ENCODE data around the gene TEN1.
"Not testable (repeated sequence)": the region's sequence is repeated elsewhere in the genome, so short reads cannot be mapped to it uniquely, and the experiment has no call there.

TEN1 gene

DNA sequence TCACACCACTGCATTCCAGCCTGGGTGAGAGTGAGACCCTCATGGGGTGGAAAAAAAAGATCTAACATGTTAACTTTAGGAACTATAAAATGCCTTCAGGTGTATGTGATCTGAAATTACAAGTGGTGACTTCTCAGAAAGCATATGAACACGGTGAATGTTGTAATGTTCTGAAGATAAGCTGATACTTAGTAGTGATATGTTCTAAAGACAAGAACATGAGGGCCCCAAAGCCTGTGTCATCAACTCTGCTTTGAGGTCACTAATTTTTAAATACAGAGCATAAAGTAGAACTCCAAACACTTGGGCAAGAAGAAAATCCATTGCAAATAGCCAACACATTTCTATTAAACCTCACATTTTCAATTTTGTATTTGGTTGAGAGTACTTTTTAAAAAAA lies 35.5 kb upstream of the TEN1 start:
- no peak for DNase-seq (ENCODE audit: low read depth, low spot score)
- TF ChIP-seq POLR2AphosphoS5 (IDR thresholded peaks at IDR 0.05; ENCODE audit: borderline replicate concordance, low read depth, low read length) = no peak
- no peak for TF ChIP-seq EZH2 (IDR thresholded peaks at IDR 0.05)
- TF ChIP-seq FOXP2 (optimal IDR thresholded peaks at IDR 0.05; ENCODE audit: control extremely low read depth, extremely low read length, insufficient read depth) = no peak
- Histone ChIP-seq H3K36me3 (ENCODE audit: insufficient read depth, low read length) (peaks cover 21% of the 10 kb centered on the region), H3K27ac (no peak overlapping the region), H3K9me3 (ENCODE audit: low read depth, low read length) (no peaks in the 10 kb centered on the region), H3K4me3 (no peak overlapping the region), H3K9ac (ENCODE audit: insufficient read length) (no peak overlapping the region)

DNA sequence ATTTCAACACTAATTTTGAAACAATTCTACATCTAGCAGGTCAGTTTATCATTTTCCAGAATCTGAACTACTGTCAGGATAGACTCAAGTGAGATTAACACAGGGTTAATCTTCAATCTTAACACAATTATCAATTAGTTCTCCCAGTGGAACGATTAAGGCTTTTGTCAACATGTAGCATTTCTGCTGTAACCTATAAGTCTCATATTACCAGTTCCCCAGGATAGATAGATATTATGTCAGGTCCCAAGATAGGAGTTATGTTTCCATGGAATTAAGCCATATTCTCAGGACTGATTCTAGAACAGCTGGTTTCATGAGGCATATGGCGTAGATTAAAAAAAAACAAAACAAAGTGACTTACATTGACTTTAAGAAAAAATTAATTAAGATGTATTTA lies 33.8 kb upstream of the TEN1 start:
- Histone ChIP-seq H3K27ac (no peak overlapping the region), H3K9ac (ENCODE audit: insufficient read length) (no peak overlapping the region), H3K9me3 (ENCODE audit: low read depth, low read length) (no peaks in the 10 kb centered on the region), H3K36me3 (ENCODE audit: insufficient read depth, low read length) (peaks cover 33% of the 10 kb centered on the region), H3K4me3 (no peak overlapping the region)
- no peak for DNase-seq (ENCODE audit: low read depth, low spot score)
- TF ChIP-seq FOXP2 (optimal IDR thresholded peaks at IDR 0.05; ENCODE audit: control extremely low read depth, extremely low read length, insufficient read depth) = no peak
- TF ChIP-seq POLR2AphosphoS5 (IDR thresholded peaks at IDR 0.05; ENCODE audit: borderline replicate concordance, low read depth, low read length) = no peak
- TF ChIP-seq EZH2 (IDR thresholded peaks at IDR 0.05) = no peak

GRCh38 chr17:75950421-75950820 lies 28.6 kb upstream of the TEN1 start:
- no peak for TF ChIP-seq FOXP2 (optimal IDR thresholded peaks at IDR 0.05; ENCODE audit: control extremely low read depth, extremely low read length, insufficient read depth)
- TF ChIP-seq EZH2 (IDR thresholded peaks at IDR 0.05) = no peak
- TF ChIP-seq POLR2AphosphoS5 (IDR thresholded peaks at IDR 0.05; ENCODE audit: borderline replicate concordance, low read depth, low read length) = no peak
- no peak overlapping the region for H3K9ac ChIP-seq (ENCODE audit: insufficient read length)
- no peak for DNase-seq (ENCODE audit: low read depth, low spot score)
- no peaks in the 10 kb centered on the region for H3K9me3 ChIP-seq (ENCODE audit: low read depth, low read length)
- H3K27ac ChIP-seq = no peak overlapping the region
- no peak overlapping the region for H3K4me3 ChIP-seq
- H3K36me3 ChIP-seq (ENCODE audit: insufficient read depth, low read length) = peaks cover 66% of the 10 kb centered on the region

DNA sequence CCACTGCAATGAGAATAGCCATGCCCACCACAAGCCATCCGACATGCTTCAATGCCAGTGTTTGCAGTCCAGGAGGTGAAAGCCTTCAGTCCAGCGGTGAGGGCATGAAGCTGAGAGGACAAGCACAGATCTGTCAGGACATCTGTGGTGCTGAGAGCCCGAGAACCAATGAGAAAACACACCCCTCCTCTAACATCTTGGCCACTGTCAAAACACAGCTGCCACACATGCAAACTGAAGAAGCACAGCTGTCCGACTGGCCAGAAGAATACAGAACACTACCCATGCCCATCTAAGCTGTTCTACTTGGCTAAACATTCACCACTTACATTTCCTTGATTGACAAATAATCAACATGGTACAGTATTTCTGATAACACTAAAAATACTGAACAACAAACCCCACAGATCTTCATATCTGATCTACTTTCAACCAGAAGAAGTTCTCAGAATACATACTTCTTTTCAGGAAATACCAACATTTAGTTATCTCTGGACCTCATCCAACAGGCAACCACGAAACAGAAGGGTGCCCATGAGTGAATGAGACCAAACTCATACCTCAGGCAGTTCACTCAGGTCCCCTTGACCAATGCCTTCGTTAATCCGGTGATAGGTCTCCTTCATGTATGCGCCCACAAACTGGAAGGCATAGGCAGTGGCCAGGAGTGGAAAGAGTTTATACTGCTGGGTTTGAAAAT lies 28.0 kb upstream of the TEN1 start:
- Histone ChIP-seq H3K9ac (ENCODE audit: insufficient read length) (no peak overlapping the region), H3K36me3 (ENCODE audit: insufficient read depth, low read length) (peaks cover 65% of the 10 kb centered on the region), H3K27ac (peak overlapping the region; percentile 52; the same call in 1 of the 2 replicates), H3K4me3 (no peak overlapping the region), H3K9me3 (ENCODE audit: low read depth, low read length) (no peaks in the 10 kb centered on the region)
- DNase-seq (ENCODE audit: low read depth, low spot score) = no peak
- TF ChIP-seq POLR2AphosphoS5 (IDR thresholded peaks at IDR 0.05; ENCODE audit: borderline replicate concordance, low read depth, low read length) = no peak
- TF ChIP-seq FOXP2 (optimal IDR thresholded peaks at IDR 0.05; ENCODE audit: control extremely low read depth, extremely low read length, insufficient read depth) = no peak

DNA sequence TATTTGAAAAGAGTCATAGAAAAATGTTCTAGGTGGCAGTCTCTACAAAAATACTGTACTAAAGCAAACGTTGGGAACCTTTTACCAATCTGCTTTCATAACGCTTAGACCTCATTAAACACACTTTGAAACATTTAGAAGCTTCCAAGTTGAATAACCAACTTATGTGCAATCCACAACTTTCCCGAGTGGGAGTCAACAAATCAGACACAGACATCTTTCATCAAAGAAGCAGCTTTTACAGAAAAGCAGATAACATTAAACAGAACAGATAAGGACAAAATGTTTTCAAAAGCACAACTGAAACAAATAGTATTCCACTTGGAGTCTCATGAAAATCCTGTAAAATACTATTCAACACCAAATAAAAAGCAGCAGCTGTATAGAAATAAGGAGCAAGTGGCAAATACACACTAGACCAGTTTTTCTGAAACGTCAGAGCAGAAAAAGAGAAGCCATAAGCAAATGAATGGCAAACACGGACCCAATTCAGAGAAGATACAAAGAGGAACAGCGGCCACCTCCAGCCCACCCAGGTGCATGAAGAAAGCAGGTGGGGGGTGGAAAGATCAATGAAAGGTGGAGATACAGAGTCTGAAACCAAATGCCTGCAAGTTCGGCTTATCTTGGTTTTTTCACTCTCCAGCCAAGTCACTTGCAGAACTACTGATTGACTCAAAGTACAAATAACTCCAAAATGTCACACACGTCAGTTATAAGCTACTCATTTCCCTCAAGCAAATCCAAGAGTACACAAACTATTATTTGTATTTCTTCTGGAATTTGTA lies 19.8 kb upstream of the TEN1 start:
- no peak for TF ChIP-seq EZH2 (IDR thresholded peaks at IDR 0.05)
- no peak for TF ChIP-seq POLR2AphosphoS5 (IDR thresholded peaks at IDR 0.05; ENCODE audit: borderline replicate concordance, low read depth, low read length)
- no peak overlapping the region for H3K9ac ChIP-seq (ENCODE audit: insufficient read length)
- H3K36me3 ChIP-seq (ENCODE audit: insufficient read depth, low read length) = peaks cover 16% of the 10 kb centered on the region
- DNase-seq (ENCODE audit: low read depth, low spot score) = no peak
- peak overlapping the region; percentile 58 for H3K27ac ChIP-seq
- H3K4me3 ChIP-seq = no peak overlapping the region
- H3K9me3 ChIP-seq (ENCODE audit: low read depth, low read length) = no peaks in the 10 kb centered on the region

DNA sequence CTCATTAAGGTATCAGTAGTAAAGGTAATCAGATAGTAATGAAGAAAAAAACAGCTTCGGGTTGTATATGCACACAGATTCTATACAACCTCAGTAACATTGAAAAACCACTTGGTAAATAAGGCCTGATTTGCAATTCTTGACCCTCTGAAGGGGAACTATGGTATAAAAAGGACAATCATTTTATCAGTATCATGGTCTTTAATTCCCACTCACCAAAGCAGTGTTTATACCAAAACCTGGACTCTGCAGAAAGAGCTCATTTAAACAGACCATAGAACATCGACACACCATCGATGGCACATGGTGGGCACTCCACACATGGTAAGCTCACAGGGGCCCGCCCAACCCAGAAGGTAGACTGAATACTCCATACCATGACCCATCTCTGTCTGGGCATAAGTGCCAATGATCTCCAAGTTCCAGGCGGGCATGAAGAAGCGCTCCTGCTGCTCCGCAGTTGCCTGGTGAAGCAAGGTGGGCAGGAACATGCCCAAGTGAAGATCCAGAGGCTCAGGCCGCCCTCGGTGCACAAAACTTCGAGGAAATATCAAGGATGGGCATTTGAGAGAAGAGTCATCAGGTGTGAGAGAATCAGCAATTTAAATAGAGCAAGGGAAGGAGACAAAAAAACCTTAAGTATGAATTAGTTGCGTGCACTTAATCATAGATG lies 19.1 kb upstream of the TEN1 start:
- H3K4me3 ChIP-seq = no peak overlapping the region
- 0 out of 2 replicates have a peak overlapping the region, but pooled peaks have one; percentile 11 for H3K27ac ChIP-seq
- no peak overlapping the region for H3K9ac ChIP-seq (ENCODE audit: insufficient read length)
- no peaks in the 10 kb centered on the region for H3K9me3 ChIP-seq (ENCODE audit: low read depth, low read length)
- peaks cover 16% of the 10 kb centered on the region for H3K36me3 ChIP-seq (ENCODE audit: insufficient read depth, low read length)
- no peak for TF ChIP-seq FOXP2 (optimal IDR thresholded peaks at IDR 0.05; ENCODE audit: control extremely low read depth, extremely low read length, insufficient read depth)
- TF ChIP-seq EZH2 (IDR thresholded peaks at IDR 0.05) = no peak
- TF ChIP-seq POLR2AphosphoS5 (IDR thresholded peaks at IDR 0.05; ENCODE audit: borderline replicate concordance, low read depth, low read length) = no peak
- no peak for DNase-seq (ENCODE audit: low read depth, low spot score)

- H3K9me3 ChIP-seq (ENCODE audit: low read depth, low read length) = no peaks in the 10 kb centered on the region
- H3K4me3 ChIP-seq = no peak overlapping the region
- H3K9ac ChIP-seq (ENCODE audit: insufficient read length) = no peak overlapping the region
- no peaks in the 10 kb centered on the region for H3K36me3 ChIP-seq (ENCODE audit: insufficient read depth, low read length)
- no peak overlapping the region for H3K27ac ChIP-seq
- TF ChIP-seq EZH2 (IDR thresholded peaks at IDR 0.05) = no peak
- no peak for TF ChIP-seq FOXP2 (optimal IDR thresholded peaks at IDR 0.05; ENCODE audit: control extremely low read depth, extremely low read length, insufficient read depth)
- no peak for TF ChIP-seq POLR2AphosphoS5 (IDR thresholded peaks at IDR 0.05; ENCODE audit: borderline replicate concordance, low read depth, low read length)
- DNase-seq (ENCODE audit: low read depth, low spot score) = no peak
Observed at GRCh38 chr17:75965468-75965867, 13.6 kb upstream of the TEN1 start.

GRCh38 chr17:75969044-75969443 lies 10.0 kb upstream of the TEN1 start:
- not testable (repeated sequence) for DNase-seq (ENCODE audit: low read depth, low spot score); H3K27ac ChIP-seq; H3K9ac ChIP-seq (ENCODE audit: insufficient read length); H3K4me3 ChIP-seq; H3K36me3 ChIP-seq (ENCODE audit: insufficient read depth, low read length); H3K9me3 ChIP-seq (ENCODE audit: low read depth, low read length)

All from SK-N-MC (cell line).